DOHH2 (cell line): ENCODE results near the gene MMP14.

Source experiments
- H3F3A ChIP-seq: fragments of 200-600 bp; sonication (generic), shearing (Covaris generic); 2 replicates; pipeline ENCODE4 v1.6.0; 2016; ENCODE audit warnings: antibody characterized with exemption, mild to moderate bottlenecking; ENCODE audit not compliant: control insufficient read depth, insufficient read depth
- H3K27ac ChIP-seq: fragments of 200-600 bp; sonication (generic); 2 replicates; pipeline ENCODE4 v1.5.1; 2014; ENCODE audit warnings: low read depth, mild to moderate bottlenecking, low read length, moderate library complexity
- H3K27me3 ChIP-seq: fragments of 200-600 bp; sonication (generic); 2 replicates; pipeline ENCODE4 v1.6.1; 2014; ENCODE audit warnings: mild to moderate bottlenecking, low read length, mixed read lengths; ENCODE audit not compliant: control insufficient read depth
- H3K36me3 ChIP-seq: fragments of 200-600 bp; sonication (generic); 2 replicates; pipeline ENCODE4 v1.6.1; 2014; ENCODE audit warnings: mild to moderate bottlenecking, low read length, moderate library complexity, mixed read lengths; ENCODE audit not compliant: control insufficient read depth
- H3K4me1 ChIP-seq: fragments of 200-600 bp; sonication (generic); 2 replicates; pipeline ENCODE4 v1.6.1; 2014; ENCODE audit warnings: mild to moderate bottlenecking, low read length, mixed read lengths; ENCODE audit not compliant: control insufficient read depth
- H3K4me2 ChIP-seq: fragments of 200-600 bp; sonication (generic); 2 replicates; pipeline ENCODE4 v1.6.0; 2014; ENCODE audit warnings: mild to moderate bottlenecking, low read length, moderate library complexity
- H3K4me3 ChIP-seq: fragments of 200-600 bp; sonication (generic); 2 replicates; pipeline ENCODE4 v1.5.1; 2014; ENCODE audit warnings: mild to moderate bottlenecking, low read length, mixed read lengths
- H3K79me2 ChIP-seq: fragments of 200-600 bp; sonication (generic); 2 replicates; pipeline ENCODE4 v1.6.1; 2014; ENCODE audit warnings: mild to moderate bottlenecking, low read length, mixed read lengths; ENCODE audit not compliant: control insufficient read depth
- H3K9me2 ChIP-seq: fragments of 200-600 bp; sonication (generic); replicated peaks from 2 replicates; pipeline ENCODE4 v1.6.1; 2014; ENCODE audit warnings: mild to moderate bottlenecking, low read length, mixed read lengths; ENCODE audit not compliant: control insufficient read depth
- H3K9me3 ChIP-seq: fragments of 200-600 bp; sonication (generic); 2 replicates; pipeline ENCODE4 v1.6.1; 2014; ENCODE audit warnings: antibody characterized with exemption, low read length, mixed read lengths; ENCODE audit not compliant: control insufficient read depth, insufficient read depth
- H4K20me1 ChIP-seq: fragments of 200-600 bp; sonication (generic); 2 replicates; pipeline ENCODE4 v1.6.0; 2014; ENCODE audit warnings: low read depth, mild to moderate bottlenecking, antibody characterized with exemption, low read length, moderate library complexity; ENCODE audit not compliant: control insufficient read depth, insufficient read depth
- EZH2phosphoT487 ChIP-seq: fragments of 200-600 bp; sonication (generic); IDR thresholded peaks from 2 replicates; pipeline ENCODE4 v1.6.1; 2017; ENCODE audit warnings: borderline replicate concordance, mild to moderate bottlenecking, antibody characterized with exemption, low read length, moderate library complexity, mixed read lengths
- TF ChIP-seq, protein P1 (sequence below): fragments of 200-600 bp; sonication (generic); IDR thresholded peaks from one replicate; pipeline ENCODE4 v1.5.1; 2014; ENCODE audit warnings: antibody characterized with exemption, mild to moderate bottlenecking, low read depth, low read length; ENCODE audit not compliant: poor library complexity, severe bottlenecking

The MMP14 gene

DNA sequence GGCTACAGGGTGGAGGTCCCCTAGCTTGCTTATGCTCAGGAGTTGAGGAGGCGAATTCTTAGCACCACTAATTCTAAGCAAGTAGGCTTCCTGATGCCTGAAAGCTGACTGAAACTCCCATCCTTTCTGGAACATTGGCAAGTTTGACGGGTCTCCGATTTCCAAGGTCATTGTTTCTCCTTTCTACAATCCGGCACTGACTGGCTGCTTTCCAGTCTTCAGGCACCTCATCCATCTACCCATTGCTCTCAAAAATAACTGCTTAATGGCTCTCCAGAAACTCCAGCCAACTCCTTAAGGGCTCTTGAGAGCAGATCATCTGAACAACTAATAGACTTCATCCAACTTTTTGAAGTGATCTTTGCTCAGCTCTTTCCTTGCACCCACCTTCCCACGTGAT, 60.0 kb downstream of the MMP14 start:
- no peaks in the 10 kb centered on the region for H3K27me3 ChIP-seq
- H3K79me2 ChIP-seq = no peaks in the 10 kb centered on the region
- peaks cover 2% of the 10 kb centered on the region; the same call in 1 of the 2 replicates for H4K20me1 ChIP-seq
- no peaks in the 10 kb centered on the region for H3K9me3 ChIP-seq
- peaks cover 29% of the 10 kb centered on the region for H3K4me1 ChIP-seq
- H3K9me2 ChIP-seq = no peaks in the 10 kb centered on the region
- TF ChIP-seq EZH2phosphoT487 = no peak
- TF ChIP-seq, protein P1, sequence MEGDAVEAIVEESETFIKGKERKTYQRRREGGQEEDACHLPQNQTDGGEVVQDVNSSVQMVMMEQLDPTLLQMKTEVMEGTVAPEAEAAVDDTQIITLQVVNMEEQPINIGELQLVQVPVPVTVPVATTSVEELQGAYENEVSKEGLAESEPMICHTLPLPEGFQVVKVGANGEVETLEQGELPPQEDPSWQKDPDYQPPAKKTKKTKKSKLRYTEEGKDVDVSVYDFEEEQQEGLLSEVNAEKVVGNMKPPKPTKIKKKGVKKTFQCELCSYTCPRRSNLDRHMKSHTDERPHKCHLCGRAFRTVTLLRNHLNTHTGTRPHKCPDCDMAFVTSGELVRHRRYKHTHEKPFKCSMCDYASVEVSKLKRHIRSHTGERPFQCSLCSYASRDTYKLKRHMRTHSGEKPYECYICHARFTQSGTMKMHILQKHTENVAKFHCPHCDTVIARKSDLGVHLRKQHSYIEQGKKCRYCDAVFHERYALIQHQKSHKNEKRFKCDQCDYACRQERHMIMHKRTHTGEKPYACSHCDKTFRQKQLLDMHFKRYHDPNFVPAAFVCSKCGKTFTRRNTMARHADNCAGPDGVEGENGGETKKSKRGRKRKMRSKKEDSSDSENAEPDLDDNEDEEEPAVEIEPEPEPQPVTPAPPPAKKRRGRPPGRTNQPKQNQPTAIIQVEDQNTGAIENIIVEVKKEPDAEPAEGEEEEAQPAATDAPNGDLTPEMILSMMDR = no peak
- H3K27ac ChIP-seq = no peak overlapping the region
- no peak overlapping the region for H3K4me2 ChIP-seq
- H3F3A ChIP-seq = peaks cover 18% of the 10 kb centered on the region
- no peak overlapping the region for H3K4me3 ChIP-seq
- peaks cover 28% of the 10 kb centered on the region for H3K36me3 ChIP-seq

GRCh38 chr14:22896760-22897159, 60.4 kb downstream of the MMP14 start:
- Histone ChIP-seq H3F3A (peaks cover 20% of the 10 kb centered on the region), H3K36me3 (peaks cover 32% of the 10 kb centered on the region), H3K4me1 (peaks cover 29% of the 10 kb centered on the region), H3K27ac (no peak overlapping the region), H3K4me3 (no peak overlapping the region), H3K9me3 (no peaks in the 10 kb centered on the region), H3K27me3 (no peaks in the 10 kb centered on the region), H3K79me2 (no peaks in the 10 kb centered on the region), H4K20me1 (peaks cover 2% of the 10 kb centered on the region; the same call in 1 of the 2 replicates), H3K4me2 (no peak overlapping the region), H3K9me2 (no peaks in the 10 kb centered on the region)
- TF ChIP-seq EZH2phosphoT487 = no peak
- TF ChIP-seq, protein P1 = no peak

DNA sequence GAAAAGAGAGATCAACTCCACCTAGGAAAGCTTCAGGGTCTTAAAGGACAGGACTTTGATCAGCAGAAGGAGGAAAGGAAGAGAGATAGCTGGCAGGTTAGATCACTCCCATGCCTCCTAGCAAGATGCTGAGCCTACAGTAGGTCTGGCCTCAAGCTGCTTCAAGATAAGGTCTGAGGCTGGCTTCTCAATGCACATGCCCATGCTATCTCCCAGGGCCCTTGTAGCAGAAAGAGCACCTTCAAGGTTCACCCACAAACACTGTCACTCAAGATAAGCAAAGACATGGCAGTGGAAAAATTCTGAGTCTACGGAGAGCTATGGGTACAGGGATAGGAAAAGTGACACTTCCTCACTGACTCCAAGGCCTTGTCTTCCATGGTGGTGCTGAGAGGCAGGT, 61.0 kb downstream of the MMP14 start:
- Histone ChIP-seq H3K4me2 (no peak overlapping the region), H3K9me2 (no peaks in the 10 kb centered on the region), H3K27ac (no peak overlapping the region), H3K27me3 (no peaks in the 10 kb centered on the region), H4K20me1 (peaks cover 2% of the 10 kb centered on the region; the same call in 1 of the 2 replicates), H3F3A (peaks cover 20% of the 10 kb centered on the region), H3K36me3 (peaks cover 38% of the 10 kb centered on the region), H3K79me2 (no peaks in the 10 kb centered on the region), H3K4me1 (peaks cover 29% of the 10 kb centered on the region), H3K4me3 (no peak overlapping the region), H3K9me3 (no peaks in the 10 kb centered on the region)
- TF ChIP-seq EZH2phosphoT487 = no peak
- TF ChIP-seq, protein P1 = no peak
